HCT116 (cell line): ENCODE results near the gene KCNC4. TPM values are rescaled to one million over a fixed set of nuclear protein-coding genes. Genes with fewer than 3 reads are reported as not detected.

Experiments
- ATAC-seq: fragments of 200-7000 bp; cut with Tn5 transposase; 2 replicates; pipeline ENCODE4 v1.9.1; 2020; ENCODE audit warnings: mild to moderate bottlenecking, moderate library complexity
- BruUV-seq: library from RNA; stranded (reverse); fragments of 400-500 nt; replicated peaks from 2 replicates; lab custom pipeline; 2021; lab: Mats Ljungman, UMichigan
- CTCF ChIA-PET: fragments of 300-600 bp; sonication (Branson Sonifier 250); formaldehyde crosslinking; loops from one replicate; lab custom pipeline; 2021; ENCODE audit warnings: antibody characterized with exemption; lab: Charles Lee
- POLR2A ChIA-PET: fragments of 300-600, 350-600 bp; sonication (Branson Sonifier 250); formaldehyde crosslinking; loops from one replicate; lab custom pipeline; 2021; ENCODE audit warnings: antibody characterized with exemption; lab: Charles Lee
- RAD21 ChIA-PET, 2 experiments: fragments of 300-600 bp; sonication (Branson Sonifier 250); formaldehyde crosslinking; loops; one replicate each; lab custom pipeline; 2023; ENCODE audit warnings: low total read pairs in 2 of 2; ENCODE audit not compliant: uncharacterized antibody in 2 of 2, unreplicated experiment in 2 of 2, low non-redundant PET in 1 of 2; lab: Charles Lee
- DNase-seq: peaks from one replicate; pipeline ENCODE4 v3.0.0-alpha.2; 2010; ENCODE audit warnings: low read depth, low spot score
- H2AFZ ChIP-seq: fragments of 200-600 bp; shearing (Covaris generic), sonication (generic); 2 replicates; pipeline ENCODE4 v1.6.1; 2017; ENCODE audit warnings: low read depth, mixed run types, mixed read lengths, antibody characterized with exemption, low read length; ENCODE audit not compliant: poor library complexity, severe bottlenecking
- H3K27ac ChIP-seq: 2 replicates; pipeline ENCODE4 v1.5.1; 2012; ENCODE audit warnings: low read depth, low read length
- H3K27me3 ChIP-seq: fragments of 200-600 bp; sonication (generic); 2 replicates; pipeline ENCODE4 v1.6.1; 2016; ENCODE audit warnings: mixed run types, low read length, mixed read lengths; ENCODE audit not compliant: insufficient read depth
- H3K36me3 ChIP-seq, 2 experiments: fragments of 200-500 bp in 1 of 2; fragments of 200-600 bp in 1 of 2; sonication (Bioruptor generic) in 1 of 2; sonication (generic) in 1 of 2; 2 replicates each; pipeline versions ENCODE4 v1.5.1 to v1.6.1; 2014 to 2016; ENCODE audit warnings: low read length in 2 of 2, inconsistent platforms in 1 of 2, mixed read lengths in 1 of 2, mixed run types in 1 of 2; ENCODE audit not compliant: insufficient read depth in 2 of 2, control insufficient read depth in 1 of 2
- H3K4me1 ChIP-seq, 2 experiments: fragments of 200-600 bp in 1 of 2; sonication (generic) in 1 of 2; 2 replicates each; pipeline versions ENCODE4 v1.5.1 to v1.6.1; 2012 to 2017; ENCODE audit warnings: low read length in 2 of 2, inconsistent platforms in 1 of 2, mild to moderate bottlenecking in 1 of 2, mixed read lengths in 1 of 2, mixed run types in 1 of 2, moderate library complexity in 1 of 2; ENCODE audit not compliant: insufficient read depth in 2 of 2, control insufficient read depth in 1 of 2
- H3K4me2 ChIP-seq: fragments of 200-600 bp; sonication (generic); 2 replicates; pipeline ENCODE4 v1.6.1; 2017; ENCODE audit warnings: mixed run types, low read length, mixed read lengths
- H3K4me3 ChIP-seq, 2 experiments: fragments of 200-600 bp in 1 of 2; sonication (generic) in 1 of 2; replicated peaks in 1 of 2; 2 replicates each; pipeline ENCODE4 v1.5.1; 2011 to 2016; ENCODE audit warnings: low read length in 2 of 2, control low read depth in 1 of 2, low read depth in 1 of 2, mild to moderate bottlenecking in 1 of 2, mixed read lengths in 1 of 2, mixed run types in 1 of 2
- H3K79me2 ChIP-seq: fragments of 200-600 bp; sonication (generic); 2 replicates; pipeline ENCODE4 v1.6.1; 2017; ENCODE audit warnings: mild to moderate bottlenecking, mixed run types, low read length, moderate library complexity, mixed read lengths; ENCODE audit not compliant: insufficient read depth
- H3K9ac ChIP-seq: fragments of 200-600 bp; sonication (generic); 2 replicates; pipeline ENCODE4 v1.6.1; 2016; ENCODE audit warnings: low read length, mixed read lengths
- H3K9me2 ChIP-seq: fragments of 200-600 bp; sonication (generic), shearing (Covaris generic); 2 replicates; pipeline ENCODE4 v1.6.1; 2017; ENCODE audit warnings: mixed run types, mild to moderate bottlenecking, moderate library complexity; ENCODE audit not compliant: insufficient read depth
- H3K9me3 ChIP-seq, 2 experiments: fragments of 200-500 bp in 1 of 2; fragments of 200-600 bp in 1 of 2; sonication (Bioruptor generic) in 1 of 2; sonication (generic) in 1 of 2; 2 replicates each; pipeline ENCODE4 v1.6.1; 2014 to 2017; ENCODE audit warnings: low read length in 2 of 2, mixed read lengths in 2 of 2, inconsistent platforms in 1 of 2, low read depth in 1 of 2, mild to moderate bottlenecking in 1 of 2, mixed run types in 1 of 2, moderate library complexity in 1 of 2; ENCODE audit not compliant: control insufficient read depth in 1 of 2, insufficient read depth in 1 of 2
- H4K20me1 ChIP-seq: fragments of 200-600 bp; sonication (generic), shearing (Covaris generic); 2 replicates; pipeline ENCODE4 v1.6.1; 2017; ENCODE audit warnings: mixed run types, mild to moderate bottlenecking, moderate library complexity; ENCODE audit not compliant: insufficient read depth
- CBX3 ChIP-seq: IDR thresholded peaks from 2 replicates; pipeline ENCODE4 v1.6.1; 2012; ENCODE audit warnings: low read depth
- CTCF ChIP-seq, 3 experiments: fragments of 200-600 bp in 1 of 3; sonication (generic) in 1 of 3; IDR thresholded peaks in 2 of 3; conservative IDR thresholded peaks in 1 of 3; 2 replicates each; pipeline ENCODE4 v1.5.1; 2012 to 2017; ENCODE audit warnings: low read depth in 2 of 3, low read length in 2 of 3, antibody characterized with exemption in 1 of 3, borderline replicate concordance in 1 of 3, control low read depth in 1 of 3, mild to moderate bottlenecking in 1 of 3, mixed read lengths in 1 of 3, mixed run types in 1 of 3, moderate library complexity in 1 of 3; ENCODE audit not compliant: insufficient read depth in 1 of 3
- EGR1 ChIP-seq: IDR thresholded peaks from 2 replicates; pipeline ENCODE4 v1.6.1; 2012; ENCODE audit warnings: low read depth
- EZH2phosphoT487 ChIP-seq: fragments of 200-600 bp; IDR thresholded peaks from 2 replicates; pipeline ENCODE4 v1.6.1; 2018; ENCODE audit warnings: antibody characterized with exemption, borderline replicate concordance
- JUND ChIP-seq: IDR thresholded peaks from 2 replicates; pipeline ENCODE4 v1.6.1; 2012
- MAX ChIP-seq: IDR thresholded peaks from 2 replicates; pipeline ENCODE4 v1.6.1; 2012
- RAD21 ChIP-seq: IDR thresholded peaks from 2 replicates; pipeline ENCODE4 v1.6.1; 2012; ENCODE audit warnings: low read depth, mild to moderate bottlenecking
- SRF ChIP-seq: IDR thresholded peaks from 2 replicates; pipeline ENCODE4 v1.6.1; 2012; ENCODE audit warnings: low read depth
- TCF7L2 ChIP-seq: IDR thresholded peaks from 2 replicates; pipeline ENCODE4 v1.7.0; 2011; ENCODE audit warnings: borderline replicate concordance, inconsistent platforms; ENCODE audit not compliant: insufficient read depth, insufficient read length; ENCODE audit errors: extremely low read depth
- ZBTB33 ChIP-seq: IDR thresholded peaks from 2 replicates; pipeline ENCODE4 v1.6.1; 2011; ENCODE audit warnings: mild to moderate bottlenecking, low read length, moderate library complexity; ENCODE audit not compliant: insufficient replicate concordance; ENCODE audit errors: extremely low read depth
- ZFX ChIP-seq: fragments of 450-650 bp; IDR thresholded peaks from 2 replicates; pipeline ENCODE4 v1.6.1; 2017
- intact Hi-C: fragments of 100-400 bp; cut with micrococcal nuclease; formaldehyde crosslinking; loops from 2 replicates; pipeline ENCODE4 v1.10.0; 2022
- total RNA-seq: library from RNA; stranded (reverse); gene quantifications from one replicate; pipeline ENCODE4 v1.2.1, GENCODE V29; 2021; ENCODE audit not compliant: unreplicated experiment

The KCNC4 gene
- total RNA-seq, 1 experiment from 2014 or later, result 13.0 TPM

GRCh38 chr1:110250008-110250407 is 39.9 kb downstream of the KCNC4 start:
- TF ChIP-seq EGR1, result no peak
- TF ChIP-seq CTCF (IDR thresholded peaks at IDR 0.05 in 2 of 3, conservative IDR thresholded peaks at IDR 0.05 in 1 of 3; ENCODE audit: borderline replicate concordance in 1 of 3, insufficient read depth in 1 of 3, low read depth in 2 of 3, low read length in 2 of 3), result no peak
- no peak for TF ChIP-seq SRF
- TF ChIP-seq ZBTB33, result no peak
- TF ChIP-seq JUND, result no peak
- no peak for TF ChIP-seq RAD21
- TF ChIP-seq MAX, result no peak
- no peak for TF ChIP-seq CBX3
- TF ChIP-seq EZH2phosphoT487, result no peak
- TF ChIP-seq TCF7L2, result no peak
- TF ChIP-seq ZFX, result no peak
- CTCF ChIA-PET, result no interaction called here

More at GRCh38 chr1:110250008-110250407, 39.9 kb downstream of the KCNC4 start:
- RAD21 ChIA-PET, result no interaction called here
- H3K9me2 ChIP-seq, result no peaks in the 10 kb centered on the region
- no peak for DNase-seq
- H3K27ac ChIP-seq, result no peak overlapping the region
- intact Hi-C loops, result no loop called here
- no peak for ATAC-seq
- no peaks in the 10 kb centered on the region for H3K9me3 ChIP-seq
- POLR2A ChIA-PET, result no interaction called here
- H3K36me3 ChIP-seq, result no peaks in the 10 kb centered on the region
- H3K4me1 ChIP-seq, result no peaks in the 10 kb centered on the region
- no peaks in the 10 kb centered on the region for H4K20me1 ChIP-seq
- H2AFZ ChIP-seq, result no peak overlapping the region
- no peaks in the 10 kb centered on the region for H3K79me2 ChIP-seq
- no peaks in the 10 kb centered on the region for H3K27me3 ChIP-seq
- BruUV-seq, result no TSS peak
- H3K4me3 ChIP-seq, result no peak overlapping the region
- no peak overlapping the region for H3K9ac ChIP-seq
- no peak overlapping the region for H3K4me2 ChIP-seq
